Neural cell (in vitro differentiated cells): ENCODE results near the gene RPGRIP1L.

Experiments used
- CTCF ChIP-seq: fragments of 450-650 bp; IDR thresholded peaks from 2 replicates; pipeline ENCODE4 v1.5.1; 2014; ENCODE audit warnings: antibody characterized with exemption, mild to moderate bottlenecking, moderate library complexity; ENCODE audit not compliant: poor library complexity, severe bottlenecking
- EP300 ChIP-seq: fragments of 450-650 bp; conservative IDR thresholded peaks from 2 replicates; pipeline ENCODE4 v1.6.1; 2014; ENCODE audit warnings: antibody characterized with exemption, mild to moderate bottlenecking, moderate library complexity; ENCODE audit not compliant: poor library complexity, severe bottlenecking
- EZH2 ChIP-seq: fragments of 200-600, 300-800 bp; shearing (Covaris generic), sonication (generic); IDR thresholded peaks from 2 replicates; pipeline ENCODE4 v1.6.1; 2014; ENCODE audit warnings: antibody characterized with exemption, low read length, borderline replicate concordance, mild to moderate bottlenecking; ENCODE audit not compliant: insufficient read depth, poor library complexity, severe bottlenecking
- MXI1 ChIP-seq: fragments of 450-650 bp; conservative IDR thresholded peaks from 2 replicates; pipeline ENCODE4 v1.6.1; 2014; ENCODE audit warnings: antibody characterized with exemption, mild to moderate bottlenecking; ENCODE audit not compliant: poor library complexity, severe bottlenecking
- POLR2AphosphoS5 ChIP-seq: IDR thresholded peaks from 2 replicates; pipeline ENCODE4 v1.6.1; 2012
- RAD21 ChIP-seq: fragments of 450-650 bp; conservative IDR thresholded peaks from 2 replicates; pipeline ENCODE4 v1.6.1; 2014; ENCODE audit warnings: antibody characterized with exemption, mild to moderate bottlenecking, moderate library complexity
- REST ChIP-seq: IDR thresholded peaks from 2 replicates; pipeline ENCODE4 v1.6.1; 2012; ENCODE audit warnings: borderline replicate concordance
- SMC3 ChIP-seq: fragments of 450-650 bp; conservative IDR thresholded peaks from 2 replicates; pipeline ENCODE4 v1.6.1; 2014; ENCODE audit warnings: antibody characterized with exemption, mild to moderate bottlenecking, moderate library complexity; ENCODE audit not compliant: poor library complexity

- TF ChIP-seq RAD21 = no peak
- no peak for TF ChIP-seq CTCF
- TF ChIP-seq POLR2AphosphoS5 = no peak
- TF ChIP-seq EP300 = no peak
- no peak for TF ChIP-seq REST
- TF ChIP-seq SMC3 = no peak
- no peak for TF ChIP-seq EZH2
- no peak for TF ChIP-seq MXI1
These were observed 121.9 kb downstream of the RPGRIP1L start for GRCh38 chr16:53581784-53582183.
